LNCAP (cell line): ENCODE data around the gene CPNE7.

Source experiments
- CTCF ChIP-seq: fragments of 450-650 bp; IDR thresholded peaks from 2 replicates; pipeline ENCODE4 v1.5.1; 2017; ENCODE audit warnings: mild to moderate bottlenecking

CPNE7 gene

GRCh38 chr16:89570342-89570923 is 5.1 kb upstream of the CPNE7 start:
- TF ChIP-seq CTCF, result no peak

- TF ChIP-seq CTCF, result no peak
Measured at GRCh38 chr16:89571636-89572035, 3.9 kb upstream of the CPNE7 start.

- no peak for TF ChIP-seq CTCF
Measured at GRCh38 chr16:89572073-89572484, 3.5 kb upstream of the CPNE7 start.

GRCh38 chr16:89572485-89573205 is 2.9 kb upstream of the CPNE7 start:
- no peak for TF ChIP-seq CTCF

GRCh38 chr16:89573826-89574680 is 1.5 kb upstream of the CPNE7 start:
- no peak for TF ChIP-seq CTCF

- no peak for TF ChIP-seq CTCF
Measured at GRCh38 chr16:89574681-89575246, 794 bp upstream of the CPNE7 start.
